Measurements from ENCODE around the gene SMARCC2. TPM values are rescaled to one million over a fixed set of nuclear protein-coding genes. Genes with fewer than 3 reads are reported as not detected.

Gene SMARCC2
- total RNA-seq, 2 donors from 2014 or later: 46.2 to 50.8 TPM

GRCh38 chr12:56116267-56117081 is 72.8 kb downstream of the SMARCC2 start, which contains the start of gene RPL41:
RPL41 (plus strand) TSS chr12:56116633.
- Histone ChIP-seq H3K27me3 (no peaks in the 10 kb centered on the region), H3K27ac (peak within 1 kb of the TSS; percentile 77 to 97 (median 92)), H3K4me1 (peaks cover 23% of the 10 kb centered on the region), H3K4me3 (peak within 1 kb of the TSS; percentile 3 to 41), H3K9me3 (no peaks in the 10 kb centered on the region), H3K36me3 (replicated peaks in 1 of 2; ENCODE audit: insufficient read depth in 1 of 2, low read depth in 2 of 2) (peaks cover 0 to 8% of the 10 kb centered on the region in 2 donors)
- peak; percentile 94 to 96 (median 96) for DNase-seq
- TF ChIP-seq POLR2A (IDR thresholded peaks at IDR 0.05): peak; percentile 76 to 98 (median 97)
- peak in 3 of 7 experiments; percentile 12 to 28 (median 23) for TF ChIP-seq CTCF (IDR thresholded peaks at IDR 0.05)
- ATAC-seq: peak; percentile 71
- intact Hi-C loops (cut with DNase I): no loop called here
- WGBS, 2 donors: 0 to 1% methylated on average over 33 to 34 of the region's 34 CpGs

GRCh38 chr12:56115329-56115728 is 74.0 kb downstream of the SMARCC2 start:
- Histone ChIP-seq H3K4me3 (no peak overlapping the region), H3K27me3 (no peaks in the 10 kb centered on the region), H3K27ac (peak overlapping the region in 3 of 4 donors; percentile 77 to 97 (median 92)), H3K4me1 (peaks cover 23% of the 10 kb centered on the region), H3K36me3 (replicated peaks in 1 of 2; ENCODE audit: insufficient read depth in 1 of 2, low read depth in 2 of 2) (peaks cover 4 to 18% of the 10 kb centered on the region in 2 donors), H3K9me3 (no peaks in the 10 kb centered on the region)
- DNase-seq (peak; percentile 33 to 42 (median 38)), ATAC-seq (no peak)
- TF ChIP-seq CTCF (IDR thresholded peaks at IDR 0.05) (no peak), POLR2A (IDR thresholded peaks at IDR 0.05) (no peak)
- WGBS, 2 donors: 25 to 38% methylated on average over 10 of the region's 10 CpGs
- intact Hi-C loops (cut with DNase I): no loop called here

- no peaks in the 10 kb centered on the region for H3K9me3 ChIP-seq
- TF ChIP-seq POLR2A (IDR thresholded peaks at IDR 0.05) (no peak), CTCF (IDR thresholded peaks at IDR 0.05) (no peak)
- no peak overlapping the region for H3K4me3 ChIP-seq
- intact Hi-C loops (cut with DNase I): no loop called here
- no peak overlapping the region for H3K27ac ChIP-seq
- no peak for DNase-seq
- H3K36me3 ChIP-seq (replicated peaks in 1 of 2; ENCODE audit: insufficient read depth in 1 of 2, low read depth in 2 of 2): peaks cover 5 to 27% of the 10 kb centered on the region in 2 donors
- WGBS, 2 donors: 77 to 96% methylated on average over 1 of the region's 1 CpG
- no peaks in the 10 kb centered on the region for H3K27me3 ChIP-seq
- no peak for ATAC-seq
- peaks cover 14% of the 10 kb centered on the region for H3K4me1 ChIP-seq
These were observed 75.2 kb downstream of the SMARCC2 start for GRCh38 chr12:56114084-56114483.

Other genes starting within 250 kb of the SMARCC2 start
- 1 to 10 TPM; 1.6 to 2.6 TPM for gene PMEL, start 223.4 kb downstream of the SMARCC2 start, total RNA-seq
- gene CDK2, start 222.7 kb downstream of the SMARCC2 start, total RNA-seq: 10 to 100 TPM in 1 of 2 donors, 1 to 10 TPM in 1; 8.8 to 12.5 TPM
- 10 to 100 TPM; 28.3 to 33.9 TPM for gene RAB5B, start 215.4 kb downstream of the SMARCC2 start, total RNA-seq
- gene SUOX, start 192.2 kb downstream of the SMARCC2 start, total RNA-seq: 10 to 100 TPM; 10.6 to 20.8 TPM
- 1 to 10 TPM; 2.6 to 7.6 TPM for gene IKZF4, start 168.4 kb downstream of the SMARCC2 start, total RNA-seq
- 100 to 1,000 TPM; 215 to 405 TPM for gene RPS26, start 147.6 kb downstream of the SMARCC2 start, total RNA-seq
- gene ERBB3, start 109.3 kb downstream of the SMARCC2 start, total RNA-seq: 10 to 100 TPM; 72.9 to 74.8 TPM
- gene PA2G4, start 84.9 kb downstream of the SMARCC2 start, total RNA-seq: 100 to 1,000 TPM in 1 of 2 donors, 10 to 100 TPM in 1; 49.4 to 107 TPM
- 1,000 to 10,000 TPM; 1,174 to 2,214 TPM for gene RPL41, start 72.8 kb downstream of the SMARCC2 start, total RNA-seq
- 10 to 100 TPM in 1 of 2 donors, under 1 TPM in 1; 0.99 to 11.2 TPM for gene ZC3H10, start 71.2 kb downstream of the SMARCC2 start, total RNA-seq
- 100 to 1,000 TPM in 1 of 2 donors, 10 to 100 TPM in 1; 43.3 to 182 TPM for gene ESYT1, start 61.2 kb downstream of the SMARCC2 start, total RNA-seq
- gene MYL6B, start 36.9 kb downstream of the SMARCC2 start, total RNA-seq: 10 to 100 TPM in 1 of 2 donors, 1 to 10 TPM in 1; 7.5 to 24.1 TPM
- 1,000 to 10,000 TPM in 1 of 2 donors, 100 to 1,000 TPM in 1; 838 to 1,110 TPM for gene MYL6, start 31.1 kb downstream of the SMARCC2 start, total RNA-seq
- gene RNF41, start 32.4 kb upstream of the SMARCC2 start, total RNA-seq: 10 to 100 TPM; 13.2 TPM
- gene NABP2, start 34.9 kb upstream of the SMARCC2 start, total RNA-seq: 10 to 100 TPM; 11.9 to 16.3 TPM
- 100 to 1,000 TPM; 306 to 333 TPM for gene SLC39A5, start 40.6 kb upstream of the SMARCC2 start, total RNA-seq
- gene ANKRD52, start 68.9 kb upstream of the SMARCC2 start, total RNA-seq: 10 to 100 TPM; 15.2 to 21.0 TPM
- 10 to 100 TPM; 28.0 to 34.9 TPM for gene COQ10A, start 77.5 kb upstream of the SMARCC2 start, total RNA-seq
- gene CS, start 110.8 kb upstream of the SMARCC2 start, total RNA-seq: 10 to 100 TPM; 66.2 to 88.0 TPM
- 100 to 1,000 TPM in 1 of 2 donors, 10 to 100 TPM in 1; 40.2 to 103 TPM for gene CNPY2, start 126.5 kb upstream of the SMARCC2 start, total RNA-seq
- 10 to 100 TPM; 47.2 to 59.0 TPM for gene PAN2, start 144.5 kb upstream of the SMARCC2 start, total RNA-seq
- gene IL23A, start 149.4 kb upstream of the SMARCC2 start, total RNA-seq: not detected
- gene STAT2, start 170.6 kb upstream of the SMARCC2 start, total RNA-seq: 100 to 1,000 TPM in 1 of 2 donors, 10 to 100 TPM in 1; 65.4 to 106 TPM
- gene APOF, start 173.4 kb upstream of the SMARCC2 start, total RNA-seq: not detected

All from body of pancreas (tissue), 4 donors.